ENCODE results near the gene PRAF2. TPM values are rescaled to one million over a fixed set of nuclear protein-coding genes. Genes with fewer than 3 reads are reported as not detected.
A peak's percentile ranks its signal among the peaks of the same experiment; 100 is the strongest.

PRAF2 gene, protein sequence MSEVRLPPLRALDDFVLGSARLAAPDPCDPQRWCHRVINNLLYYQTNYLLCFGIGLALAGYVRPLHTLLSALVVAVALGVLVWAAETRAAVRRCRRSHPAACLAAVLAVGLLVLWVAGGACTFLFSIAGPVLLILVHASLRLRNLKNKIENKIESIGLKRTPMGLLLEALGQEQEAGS
- total RNA-seq: 10 to 100 TPM; 10.5 to 12.7 (median 11.4) TPM

DNA sequence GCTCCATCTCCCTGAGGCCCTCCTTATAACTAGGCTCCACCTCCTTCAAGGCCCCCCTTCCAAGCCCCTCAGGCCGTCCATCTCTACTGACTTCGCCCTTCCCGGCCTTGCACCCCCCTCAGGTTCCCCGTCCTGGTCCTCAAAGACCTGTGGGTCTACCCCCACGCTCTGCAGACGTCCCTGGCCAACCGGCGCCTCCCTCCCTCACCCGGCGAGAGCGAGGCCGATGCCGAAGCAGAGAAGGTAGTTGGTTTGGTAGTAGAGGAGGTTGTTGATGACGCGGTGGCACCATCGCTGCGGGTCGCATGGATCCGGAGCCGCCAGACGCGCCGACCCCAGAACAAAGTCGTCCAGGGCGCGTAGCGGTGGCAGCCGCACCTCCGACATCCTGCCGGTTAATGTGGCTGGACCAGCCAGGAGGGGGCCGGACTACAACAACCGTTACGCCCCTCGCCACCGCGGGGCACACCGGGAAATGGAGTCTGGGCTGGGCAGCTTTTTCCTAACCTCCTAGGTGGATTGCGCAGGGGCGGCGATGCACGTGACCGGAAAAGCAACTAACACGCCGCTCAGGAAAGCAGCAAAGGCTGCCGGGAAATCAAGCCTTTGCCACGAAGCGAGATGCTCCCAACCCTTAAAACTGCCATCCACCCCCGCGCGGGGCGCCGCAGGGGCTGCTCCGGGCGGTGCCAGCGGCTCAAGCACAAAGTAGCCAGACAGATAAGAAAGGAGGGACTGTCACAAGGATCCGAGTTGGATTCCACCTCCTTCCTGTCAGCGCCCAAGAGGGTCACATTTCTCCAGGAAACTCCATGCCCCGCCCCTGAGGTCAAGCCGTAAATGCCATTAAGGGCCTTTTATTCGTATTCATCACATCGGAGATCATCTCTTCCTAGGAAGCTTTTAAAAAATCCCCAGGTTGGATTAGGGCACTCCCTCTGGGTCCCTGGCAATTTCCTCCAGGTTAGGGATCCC, at the start of gene PRAF2:
TSS of gene PRAF2 (minus strand) at position 402 of the 975 bp plus-strand sequence. CDS start at position 387, 15 bp downstream.
- peak; percentile 84 for DNase-seq
- H3K36me3 Mint-ChIP-seq (ENCODE audit: insufficient read depth): no peaks in the 10 kb centered on the region
- peak within 1 kb of the TSS; percentile 83 for H3K4me3 Mint-ChIP-seq
- no peaks in the 10 kb centered on the region for H3K9me3 Mint-ChIP-seq
- ATAC-seq: peak; percentile 98
- peaks cover 22% of the 10 kb centered on the region for H3K4me1 Mint-ChIP-seq (ENCODE audit: low read depth)
- H3K27me3 Mint-ChIP-seq (ENCODE audit: low read depth): no peaks in the 10 kb centered on the region

DNA sequence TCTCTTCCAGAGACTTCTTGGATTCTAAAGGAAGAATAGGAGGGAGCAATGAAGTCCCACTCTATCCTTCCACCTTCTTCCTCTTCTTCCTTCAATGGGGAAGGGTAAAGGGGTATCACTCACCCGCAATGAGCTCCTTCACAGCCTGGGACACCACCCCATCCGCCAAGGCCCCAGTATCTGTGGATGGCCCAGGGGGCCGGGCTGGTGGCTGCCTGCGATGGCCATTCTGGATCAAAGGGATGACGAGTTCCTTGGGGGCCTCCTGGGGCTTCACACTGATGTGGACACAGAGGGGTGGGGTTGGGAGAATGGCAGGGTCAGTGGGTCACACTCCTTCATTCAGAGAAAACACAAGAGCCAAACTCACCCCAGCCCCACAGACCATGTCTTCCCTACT, 48.7 kb upstream of the PRAF2 start:
- Mint-ChIP-seq H3K9me3 (no peaks in the 10 kb centered on the region), H3K36me3 (ENCODE audit: insufficient read depth) (peaks cover 17% of the 10 kb centered on the region), H3K4me3 (peak overlapping the region; percentile 98), H3K4me1 (ENCODE audit: low read depth) (peaks cover 22% of the 10 kb centered on the region), H3K27me3 (ENCODE audit: low read depth) (no peaks in the 10 kb centered on the region)
- DNase-seq (no peak), ATAC-seq (no peak)

DNA sequence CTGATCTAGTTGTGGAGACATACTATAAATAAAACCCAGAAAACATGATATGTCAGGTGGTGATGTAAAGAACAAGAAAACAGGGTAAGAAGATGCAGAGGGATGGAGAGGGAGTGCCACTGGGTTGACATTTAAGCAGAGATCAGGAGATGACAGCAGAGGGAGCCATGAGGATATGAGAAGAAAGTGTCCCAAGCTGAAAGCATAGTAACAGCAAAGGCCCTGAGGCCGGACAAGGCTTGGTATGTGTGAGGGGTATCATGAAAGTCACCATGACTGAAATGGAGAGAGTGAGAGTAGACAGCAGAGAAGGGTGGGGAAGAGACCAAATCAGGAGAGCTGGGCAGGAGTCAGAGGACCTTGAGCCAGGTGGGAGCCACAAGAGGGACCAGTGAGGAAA, 46.3 kb upstream of the PRAF2 start:
- Mint-ChIP-seq H3K9me3 (no peaks in the 10 kb centered on the region), H3K27me3 (ENCODE audit: low read depth) (no peaks in the 10 kb centered on the region), H3K4me3 (no peak overlapping the region), H3K36me3 (ENCODE audit: insufficient read depth) (peaks cover 28% of the 10 kb centered on the region), H3K4me1 (ENCODE audit: low read depth) (peaks cover 37% of the 10 kb centered on the region)
- ATAC-seq (no peak), DNase-seq (no peak)

DNA sequence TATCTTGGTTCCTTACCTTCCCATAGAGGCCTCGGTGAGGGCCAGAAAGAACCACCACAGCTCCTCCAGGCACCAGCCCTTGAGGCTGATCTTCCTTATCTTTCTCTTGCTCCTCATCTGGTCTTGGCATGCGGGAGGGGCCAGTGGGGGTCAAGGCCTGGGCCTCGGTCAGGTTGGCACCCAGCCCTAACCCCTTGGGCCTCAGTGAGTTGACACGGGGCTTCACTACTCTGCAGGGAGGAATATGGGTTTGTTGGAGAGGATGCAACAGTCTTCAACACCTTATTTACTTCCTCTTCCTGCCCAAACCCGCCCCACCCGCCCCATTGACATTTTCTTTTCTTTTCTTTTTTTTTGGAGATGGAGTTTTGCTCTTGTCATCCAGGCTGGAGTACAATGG, 43.8 kb upstream of the PRAF2 start:
- Mint-ChIP-seq H3K4me1 (ENCODE audit: low read depth) (peaks cover 28% of the 10 kb centered on the region), H3K36me3 (ENCODE audit: insufficient read depth) (peaks cover 24% of the 10 kb centered on the region), H3K27me3 (ENCODE audit: low read depth) (no peaks in the 10 kb centered on the region), H3K4me3 (peak overlapping the region; percentile 72), H3K9me3 (no peaks in the 10 kb centered on the region)
- DNase-seq: no peak
- no peak for ATAC-seq

DNA sequence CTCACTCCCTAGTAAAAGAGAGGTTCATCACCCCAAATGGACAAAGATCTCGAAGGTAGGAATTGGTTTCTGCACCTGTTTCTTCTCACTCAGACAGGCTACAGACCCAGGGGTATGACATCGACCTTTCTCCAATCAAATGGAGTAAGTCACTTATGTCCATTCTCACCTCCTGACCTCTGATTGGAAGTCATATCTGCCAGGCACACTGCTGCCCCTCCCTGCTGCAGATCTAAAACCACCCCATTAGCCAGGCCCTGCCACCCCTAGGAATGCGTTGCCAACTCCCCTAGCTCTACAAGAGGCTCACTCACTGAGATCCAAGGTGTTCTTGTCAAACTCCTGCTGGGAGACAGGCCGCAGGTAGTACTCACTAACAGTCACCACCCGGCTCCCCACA, 42.9 kb upstream of the PRAF2 start:
- Mint-ChIP-seq H3K9me3 (no peaks in the 10 kb centered on the region), H3K4me3 (peak overlapping the region; percentile 21), H3K36me3 (ENCODE audit: insufficient read depth) (peaks cover 22% of the 10 kb centered on the region), H3K4me1 (ENCODE audit: low read depth) (peaks cover 24% of the 10 kb centered on the region), H3K27me3 (ENCODE audit: low read depth) (no peaks in the 10 kb centered on the region)
- no peak for ATAC-seq
- no peak for DNase-seq

DNA sequence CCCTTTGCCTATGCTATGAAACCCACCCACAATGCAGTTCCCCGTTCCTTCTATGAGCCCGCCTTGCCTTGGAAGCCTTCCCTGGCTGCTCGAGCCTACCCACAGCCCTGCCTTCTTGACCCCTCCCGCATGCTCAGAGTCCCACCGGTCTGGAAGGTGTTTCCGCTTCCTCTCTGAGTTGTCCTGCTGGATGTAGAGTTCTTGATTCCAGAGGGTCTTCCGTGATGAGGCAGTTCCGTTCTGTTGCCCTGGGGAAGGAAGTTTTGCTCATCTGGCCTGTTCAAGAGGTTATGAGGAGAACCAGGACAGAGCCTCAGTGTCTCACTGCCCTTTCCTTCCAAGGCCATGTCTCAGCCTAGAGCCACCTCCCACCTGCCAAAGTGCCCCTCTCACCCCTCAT, 42.3 kb upstream of the PRAF2 start:
- DNase-seq (no peak), ATAC-seq (no peak)
- no peaks in the 10 kb centered on the region for H3K27me3 Mint-ChIP-seq (ENCODE audit: low read depth)
- no peak overlapping the region for H3K4me3 Mint-ChIP-seq
- peaks cover 21% of the 10 kb centered on the region for H3K36me3 Mint-ChIP-seq (ENCODE audit: insufficient read depth)
- peaks cover 22% of the 10 kb centered on the region for H3K4me1 Mint-ChIP-seq (ENCODE audit: low read depth)
- no peaks in the 10 kb centered on the region for H3K9me3 Mint-ChIP-seq

DNA sequence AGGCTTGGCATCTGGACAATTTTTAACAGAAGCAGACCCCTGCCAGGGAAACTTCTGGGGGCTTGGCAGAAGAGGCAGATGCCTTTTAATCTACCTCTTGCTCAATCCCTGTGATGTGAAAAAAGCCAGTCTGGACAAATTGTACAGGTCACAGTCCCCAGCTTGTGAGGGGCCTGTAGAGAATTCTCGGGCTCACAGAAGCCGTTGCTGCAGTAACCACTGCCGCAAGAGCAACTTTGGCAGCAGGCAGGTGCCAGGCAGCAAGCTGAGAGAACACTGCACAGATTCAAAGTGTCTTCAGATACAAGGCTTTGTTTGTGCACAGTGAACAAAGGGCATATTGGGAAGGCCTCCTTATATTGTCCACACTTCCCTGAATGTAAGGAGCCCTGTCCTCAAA, 38.0 kb upstream of the PRAF2 start:
- Mint-ChIP-seq H3K4me3 (no peak overlapping the region), H3K27me3 (ENCODE audit: low read depth) (no peaks in the 10 kb centered on the region), H3K36me3 (ENCODE audit: insufficient read depth) (peaks cover 11% of the 10 kb centered on the region), H3K4me1 (ENCODE audit: low read depth) (peaks cover 8% of the 10 kb centered on the region), H3K9me3 (no peaks in the 10 kb centered on the region)
- ATAC-seq (no peak), DNase-seq (no peak)

DNA sequence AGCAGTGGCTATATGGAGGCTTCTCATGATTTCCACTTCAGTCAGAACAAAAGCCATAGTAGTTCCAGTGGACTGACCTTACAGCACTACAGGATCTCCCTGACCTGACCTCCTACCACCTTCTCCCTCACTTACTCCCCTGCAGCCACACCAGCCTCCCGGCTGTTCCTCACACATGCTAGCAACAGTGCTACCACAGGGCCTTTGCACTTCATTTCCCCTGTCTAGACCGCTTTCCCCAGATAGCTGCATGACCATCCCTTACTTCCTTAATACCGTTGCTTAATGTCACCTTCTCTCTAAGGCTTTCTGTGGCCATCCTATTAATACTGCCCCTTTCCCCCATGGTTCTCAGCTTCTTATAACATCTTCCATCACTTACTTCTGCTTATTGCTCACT, 36.6 kb upstream of the PRAF2 start:
- ATAC-seq (no peak), DNase-seq (no peak)
- Mint-ChIP-seq H3K4me1 (ENCODE audit: low read depth) (no peaks in the 10 kb centered on the region), H3K9me3 (no peaks in the 10 kb centered on the region), H3K27me3 (ENCODE audit: low read depth) (no peaks in the 10 kb centered on the region), H3K36me3 (ENCODE audit: insufficient read depth) (peaks cover 3% of the 10 kb centered on the region), H3K4me3 (no peak overlapping the region)

DNA sequence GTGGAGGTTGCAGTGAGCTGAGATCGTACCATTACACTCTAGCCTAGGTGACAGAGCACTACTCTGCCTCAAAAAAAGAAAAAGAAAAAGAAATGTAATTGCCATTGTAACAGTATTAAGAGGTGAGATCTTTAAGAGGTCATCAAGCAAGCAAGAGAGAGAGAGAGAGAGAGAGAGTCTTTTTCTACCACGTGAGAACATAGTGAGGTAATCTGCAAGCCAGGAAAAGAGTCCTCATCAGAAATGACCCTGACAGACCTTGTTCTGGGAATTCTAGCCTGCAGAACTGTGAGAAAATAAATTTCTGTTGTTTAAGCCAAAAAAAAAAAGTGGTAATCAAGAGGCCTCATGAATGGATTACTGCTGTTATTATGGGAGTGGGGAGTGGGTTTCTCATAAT, 34.8 kb upstream of the PRAF2 start:
- H3K36me3 Mint-ChIP-seq (ENCODE audit: insufficient read depth): no peaks in the 10 kb centered on the region
- H3K4me1 Mint-ChIP-seq (ENCODE audit: low read depth): no peaks in the 10 kb centered on the region
- no peaks in the 10 kb centered on the region for H3K9me3 Mint-ChIP-seq
- H3K4me3 Mint-ChIP-seq: no peak overlapping the region
- DNase-seq (no peak), ATAC-seq (no peak)
- no peaks in the 10 kb centered on the region for H3K27me3 Mint-ChIP-seq (ENCODE audit: low read depth)

DNA sequence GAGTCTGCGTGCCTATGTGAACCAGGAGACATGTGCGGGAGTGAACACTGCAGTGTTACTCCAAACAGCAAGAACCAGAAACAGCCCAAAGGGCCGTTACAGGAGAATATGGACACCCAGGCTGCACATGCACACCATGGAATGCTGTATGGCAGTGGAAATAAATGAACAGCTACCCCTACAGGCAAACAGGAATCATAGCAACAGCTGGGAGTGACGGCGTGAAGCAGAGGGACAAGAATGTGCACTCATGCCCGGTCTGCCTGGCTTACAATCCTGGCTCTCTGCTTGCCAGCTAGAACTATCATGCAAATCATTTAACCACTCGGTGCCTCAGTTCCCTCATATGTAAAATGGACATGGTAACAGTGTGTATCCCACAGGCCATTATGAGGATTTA, 33.1 kb upstream of the PRAF2 start:
- Mint-ChIP-seq H3K27me3 (ENCODE audit: low read depth) (no peaks in the 10 kb centered on the region), H3K4me1 (ENCODE audit: low read depth) (no peaks in the 10 kb centered on the region), H3K9me3 (no peaks in the 10 kb centered on the region), H3K36me3 (ENCODE audit: insufficient read depth) (no peaks in the 10 kb centered on the region), H3K4me3 (no peak overlapping the region)
- ATAC-seq: peak; percentile 30 to 67
- DNase-seq: no peak

DNA sequence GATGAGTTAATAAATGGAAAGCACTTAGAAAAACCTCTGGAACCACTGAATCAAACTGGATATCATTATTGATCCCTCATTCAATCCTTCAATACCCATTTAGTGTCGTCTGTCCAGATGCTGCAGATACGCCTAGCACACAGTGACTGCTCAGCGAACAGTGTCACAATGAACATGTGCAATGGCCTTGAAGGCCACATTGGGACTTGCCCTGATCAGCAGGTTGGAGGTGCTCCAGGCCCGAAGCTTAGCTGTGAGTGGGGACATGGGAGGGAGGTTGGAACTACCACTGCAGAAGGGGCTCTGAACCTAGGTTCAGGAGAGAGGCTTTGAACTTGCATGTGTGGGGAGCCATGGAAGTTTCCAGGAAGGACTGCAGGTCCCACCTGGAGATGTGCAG, 32.5 kb upstream of the PRAF2 start:
- Mint-ChIP-seq H3K36me3 (ENCODE audit: insufficient read depth) (no peaks in the 10 kb centered on the region), H3K9me3 (no peaks in the 10 kb centered on the region), H3K4me1 (ENCODE audit: low read depth) (peaks cover 3% of the 10 kb centered on the region), H3K27me3 (ENCODE audit: low read depth) (no peaks in the 10 kb centered on the region), H3K4me3 (no peak overlapping the region)
- DNase-seq (no peak), ATAC-seq (no peak)

DNA sequence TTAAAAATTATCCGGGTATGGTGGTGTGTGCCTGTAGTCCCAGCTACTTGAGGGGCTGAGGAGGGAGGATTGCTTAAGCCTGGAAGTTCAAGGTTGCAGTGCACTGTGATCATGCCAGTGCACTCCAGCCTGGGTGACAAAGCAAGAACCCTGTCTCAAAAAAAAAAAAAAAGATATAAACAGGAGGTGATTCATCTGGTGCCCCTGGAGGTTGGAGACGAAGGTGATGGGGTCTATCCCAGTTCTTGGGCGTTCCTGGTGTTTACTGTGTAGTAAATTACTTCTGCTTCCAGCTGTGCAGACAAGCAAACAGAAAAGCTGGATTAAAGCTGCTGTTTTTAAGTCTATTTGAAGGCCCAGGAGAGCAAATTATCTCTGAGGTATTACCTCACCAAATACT, 29.8 kb upstream of the PRAF2 start:
- Mint-ChIP-seq H3K27me3 (ENCODE audit: low read depth) (no peaks in the 10 kb centered on the region), H3K36me3 (ENCODE audit: insufficient read depth) (no peaks in the 10 kb centered on the region), H3K4me1 (ENCODE audit: low read depth) (peaks cover 4% of the 10 kb centered on the region), H3K9me3 (no peaks in the 10 kb centered on the region), H3K4me3 (no peak overlapping the region)
- DNase-seq (no peak), ATAC-seq (no peak)

DNA sequence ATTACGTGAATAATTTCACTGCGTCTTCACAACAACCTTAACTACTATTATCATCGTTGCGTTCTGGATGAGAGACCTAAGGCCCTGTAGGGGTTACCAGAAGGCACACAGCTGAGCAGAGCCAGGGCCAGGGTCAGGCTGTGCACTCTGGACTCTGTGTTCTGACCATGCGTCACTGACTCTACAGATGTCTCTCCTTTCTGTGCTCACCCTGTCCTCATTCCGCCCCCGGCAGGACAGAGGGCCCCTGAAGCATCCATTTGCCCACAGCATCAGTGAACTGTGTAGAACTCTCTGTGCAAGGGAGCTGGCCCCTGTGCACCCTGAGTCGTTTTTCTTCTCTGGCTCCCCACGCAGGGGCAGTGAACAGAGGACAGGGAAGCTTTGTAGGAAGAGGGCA, 28.4 kb upstream of the PRAF2 start:
- no peak for DNase-seq
- H3K4me3 Mint-ChIP-seq: peak overlapping the region; percentile 88

DNA sequence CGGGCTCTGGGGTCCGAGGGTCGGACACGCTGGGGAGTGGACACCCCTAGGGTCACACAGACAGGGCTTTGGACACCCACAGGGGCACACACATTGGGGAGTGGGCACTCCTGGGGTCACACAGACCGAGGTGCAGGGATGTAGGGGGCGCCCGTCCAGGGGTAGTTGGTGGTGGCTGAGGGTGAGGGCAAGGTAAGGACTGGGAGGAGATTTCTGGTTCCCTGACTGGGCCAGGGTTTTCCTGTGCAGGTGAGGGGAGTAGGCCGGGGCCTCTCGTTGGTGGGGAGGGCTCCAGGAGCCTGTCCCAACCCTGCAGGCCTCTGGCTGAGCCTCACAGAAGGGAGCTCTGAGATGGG, 27.8 kb upstream of the PRAF2 start:
- no peak for ATAC-seq
- Mint-ChIP-seq H3K4me3 (peak overlapping the region; percentile 88), H3K9me3 (no peaks in the 10 kb centered on the region), H3K4me1 (ENCODE audit: low read depth) (peaks cover 4% of the 10 kb centered on the region), H3K27me3 (ENCODE audit: low read depth) (no peaks in the 10 kb centered on the region), H3K36me3 (ENCODE audit: insufficient read depth) (no peaks in the 10 kb centered on the region)
- no peak for DNase-seq

More for the DNA sequence above, 28.4 kb upstream of the PRAF2 start:
- Mint-ChIP-seq H3K36me3 (ENCODE audit: insufficient read depth) (no peaks in the 10 kb centered on the region), H3K4me1 (ENCODE audit: low read depth) (peaks cover 4% of the 10 kb centered on the region), H3K9me3 (no peaks in the 10 kb centered on the region), H3K27me3 (ENCODE audit: low read depth) (no peaks in the 10 kb centered on the region)
- ATAC-seq: no peak
